ENCODE results near the gene JAG1. TPM values are rescaled to one million over a fixed set of nuclear protein-coding genes. Genes with fewer than 3 reads are reported as not detected.

The JAG1 gene
- total RNA-seq, 1 experiment from 2014 or later: 176 TPM

- BruUV-seq (replicated peaks): no TSS peak
- Histone ChIP-seq H3K27ac (ENCODE audit: low read length) (no peak overlapping the region), H3K9me2 (replicated peaks; ENCODE audit: low read length) (no peaks in the 10 kb centered on the region), H2AFZ (ENCODE audit: low read length) (no peak overlapping the region), H3K4me1 (ENCODE audit: insufficient read depth, low read length) (0 out of 2 replicates have a peak, but pooled peaks cover 10% of the 10 kb centered on the region), H3K36me3 (ENCODE audit: low read depth, low read length) (no peaks in the 10 kb centered on the region), H3F3A (ENCODE audit: low read length, unreplicated experiment) (no peaks in the 10 kb centered on the region), H3K27me3 (ENCODE audit: low read length) (no peaks in the 10 kb centered on the region), H3K79me2 (ENCODE audit: low read length) (no peaks in the 10 kb centered on the region), H3K4me2 (ENCODE audit: low read length) (no peak overlapping the region), H3K9me3 (ENCODE audit: low read length) (no peaks in the 10 kb centered on the region), H4K20me1 (ENCODE audit: low read length) (no peaks in the 10 kb centered on the region), H3K9ac (ENCODE audit: low read length) (no peak overlapping the region), H3K4me3 (ENCODE audit: low read length) (no peak overlapping the region)
- TF ChIP-seq CTCF (conservative IDR thresholded peaks at IDR 0.05; ENCODE audit: low read depth, low read length) (peak; percentile 58), EZH2phosphoT487 (IDR thresholded peaks at IDR 0.05; ENCODE audit: borderline replicate concordance, low read length) (no peak)
- ATAC-seq (peak; percentile 62; the same call in 1 of the 2 replicates), DNase-seq (peak; percentile 48)
- ChIA-PET POLR2A (ENCODE audit: unreplicated experiment) (no interaction called here), CTCF (no interaction called here)
- intact Hi-C loops (cut with micrococcal nuclease): no loop called here
Measured at GRCh38 chr20:10611357-10611756, 62.4 kb downstream of the JAG1 start.

- no TSS peak for BruUV-seq (replicated peaks)
- Histone ChIP-seq H3K79me2 (ENCODE audit: low read length) (0 out of 2 replicates have a peak, but pooled peaks cover 6% of the 10 kb centered on the region), H3K9me3 (ENCODE audit: low read length) (no peaks in the 10 kb centered on the region), H3K9ac (ENCODE audit: low read length) (no peak overlapping the region), H4K20me1 (ENCODE audit: low read length) (no peaks in the 10 kb centered on the region), H3K4me3 (ENCODE audit: low read length) (no peak overlapping the region), H3K4me1 (ENCODE audit: insufficient read depth, low read length) (peaks cover 19% of the 10 kb centered on the region), H2AFZ (ENCODE audit: low read length) (no peak overlapping the region), H3K27me3 (ENCODE audit: low read length) (no peaks in the 10 kb centered on the region), H3F3A (ENCODE audit: low read length, unreplicated experiment) (no peaks in the 10 kb centered on the region), H3K9me2 (replicated peaks; ENCODE audit: low read length) (no peaks in the 10 kb centered on the region), H3K27ac (ENCODE audit: low read length) (no peak overlapping the region), H3K36me3 (ENCODE audit: low read depth, low read length) (no peaks in the 10 kb centered on the region), H3K4me2 (ENCODE audit: low read length) (no peak overlapping the region)
- POLR2A ChIA-PET (ENCODE audit: unreplicated experiment): no interaction called here
- CTCF ChIA-PET: no interaction called here
- DNase-seq: no peak
- TF ChIP-seq EZH2 (IDR thresholded peaks at IDR 0.05; ENCODE audit: low read length, unreplicated experiment) (no peak), CTCF (conservative IDR thresholded peaks at IDR 0.05; ENCODE audit: low read depth, low read length) (no peak), EZH2phosphoT487 (IDR thresholded peaks at IDR 0.05; ENCODE audit: borderline replicate concordance, low read length) (no peak)
- ATAC-seq: no peak
- intact Hi-C loops (cut with micrococcal nuclease): no loop called here
Measured at GRCh38 chr20:10610251-10610650, 63.5 kb downstream of the JAG1 start.

GRCh38 chr20:10609770-10610169 lies 64.0 kb downstream of the JAG1 start:
- BruUV-seq (replicated peaks): no TSS peak
- Histone ChIP-seq H3K9ac (ENCODE audit: low read length) (no peak overlapping the region), H3F3A (ENCODE audit: low read length, unreplicated experiment) (peaks cover 3% of the 10 kb centered on the region), H3K79me2 (ENCODE audit: low read length) (0 out of 2 replicates have a peak, but pooled peaks cover 6% of the 10 kb centered on the region), H3K4me1 (ENCODE audit: insufficient read depth, low read length) (peaks cover 24% of the 10 kb centered on the region), H2AFZ (ENCODE audit: low read length) (no peak overlapping the region), H3K4me3 (ENCODE audit: low read length) (no peak overlapping the region), H3K36me3 (ENCODE audit: low read depth, low read length) (no peaks in the 10 kb centered on the region), H3K27me3 (ENCODE audit: low read length) (no peaks in the 10 kb centered on the region), H3K9me2 (replicated peaks; ENCODE audit: low read length) (no peaks in the 10 kb centered on the region), H3K9me3 (ENCODE audit: low read length) (no peaks in the 10 kb centered on the region), H3K27ac (ENCODE audit: low read length) (0 out of 2 replicates have a peak overlapping the region, but pooled peaks have one; percentile 3), H3K4me2 (ENCODE audit: low read length) (no peak overlapping the region), H4K20me1 (ENCODE audit: low read length) (no peaks in the 10 kb centered on the region)
- no peak for DNase-seq
- intact Hi-C loops (cut with micrococcal nuclease): no loop called here
- POLR2A ChIA-PET (ENCODE audit: unreplicated experiment): interaction anchor here (0.7 kb wide), 1 partner anchor 857 kb away, joined by 4 read pairs; no protein-coding TSS in a partner anchor
- CTCF ChIA-PET: no interaction called here
- no peak for ATAC-seq
- TF ChIP-seq CTCF (conservative IDR thresholded peaks at IDR 0.05; ENCODE audit: low read depth, low read length): no peak
- TF ChIP-seq EZH2 (IDR thresholded peaks at IDR 0.05; ENCODE audit: low read length, unreplicated experiment): no peak
- TF ChIP-seq EZH2phosphoT487 (IDR thresholded peaks at IDR 0.05; ENCODE audit: borderline replicate concordance, low read length): no peak

All from PC-3 (cell line).